IMR-90 (cell line): ENCODE measurements around the gene COL11A2. TPM values are rescaled to one million over a fixed set of nuclear protein-coding genes. Genes with fewer than 3 reads are reported as not detected.

ENCODE experiments used
- ATAC-seq: fragments of 200-7000 bp; cut with Tn5 transposase; 2 replicates; pipeline ENCODE4 v1.9.1; 2020; ENCODE audit warnings: low read depth, mild to moderate bottlenecking, moderate library complexity
- BruUV-seq: library from RNA; stranded (reverse); fragments of 400-500 nt; replicated peaks from 2 replicates; lab custom pipeline; 2021; lab: Mats Ljungman, UMichigan
- CTCF ChIA-PET: fragments of 300-600 bp; formaldehyde crosslinking; extraction: SDS; loops from one replicate; lab custom pipeline; 2021; ENCODE audit warnings: antibody characterized with exemption; lab: Yijun Ruan, JAX
- POLR2A ChIA-PET: fragments of 300-600 bp; sonication (Branson Sonifier 250); formaldehyde crosslinking; loops from one replicate; lab custom pipeline; 2022; ENCODE audit warnings: antibody characterized with exemption; ENCODE audit not compliant: unreplicated experiment; lab: Charles Lee
- DNase-seq: peaks from one replicate; pipeline ENCODE4 v3.0.0; 2013
- H2AFZ ChIP-seq: replicated peaks from 2 replicates; pipeline ENCODE3; 2013; ENCODE audit warnings: low read length, mild to moderate bottlenecking; ENCODE audit not compliant: poor library complexity
- H2AK5ac ChIP-seq: 2 replicates; pipeline ENCODE4 v1.6.1; 2013; ENCODE audit warnings: low read depth, low read length, inconsistent platforms
- H2AK9ac ChIP-seq: replicated peaks from 2 replicates; pipeline ENCODE3; 2013; ENCODE audit warnings: mild to moderate bottlenecking, low read depth, low read length, moderate library complexity; ENCODE audit not compliant: poor library complexity
- H2BK120ac ChIP-seq: 2 replicates; pipeline ENCODE4 v1.6.1; 2013; ENCODE audit warnings: low read depth, low read length, inconsistent platforms
- H2BK15ac ChIP-seq: 3 replicates; pipeline ENCODE4 v1.6.1; 2013; ENCODE audit warnings: low read depth, low read length, inconsistent platforms
- H2BK20ac ChIP-seq: 2 replicates; pipeline ENCODE4 v1.6.1; 2013; ENCODE audit warnings: low read depth, mild to moderate bottlenecking, inconsistent platforms, low read length, moderate library complexity
- H2BK5ac ChIP-seq: 2 replicates; pipeline ENCODE4 v1.6.1; 2013; ENCODE audit warnings: mild to moderate bottlenecking, low read depth, low read length, inconsistent platforms; ENCODE audit not compliant: poor library complexity, severe bottlenecking
- H3K14ac ChIP-seq: replicated peaks from 2 replicates; pipeline ENCODE4 v1.6.1; 2013; ENCODE audit warnings: low read depth, low read length, inconsistent platforms
- H3K18ac ChIP-seq: 2 replicates; pipeline ENCODE4 v1.6.1; 2013; ENCODE audit warnings: low read depth, low read length, control low read depth
- H3K23ac ChIP-seq: 2 replicates; pipeline ENCODE4 v1.6.1; 2013; ENCODE audit warnings: low read depth, low read length, inconsistent platforms
- H3K27ac ChIP-seq: 2 replicates; pipeline ENCODE4 v1.5.1; 2013; ENCODE audit warnings: mild to moderate bottlenecking, control low read depth, low read length; ENCODE audit not compliant: insufficient read depth
- H3K27me3 ChIP-seq: 2 replicates; pipeline ENCODE4 v1.6.1; 2013; ENCODE audit warnings: low read length; ENCODE audit not compliant: control insufficient read depth, insufficient read depth
- H3K36me3 ChIP-seq: 2 replicates; pipeline ENCODE4 v1.6.1; 2013; ENCODE audit warnings: low read length, mixed read lengths; ENCODE audit not compliant: control insufficient read depth, insufficient read depth
- H3K4ac ChIP-seq: 2 replicates; pipeline ENCODE4 v1.6.1; 2013; ENCODE audit warnings: low read depth, low read length, inconsistent platforms
- H3K4me1 ChIP-seq: 2 replicates; pipeline ENCODE4 v1.6.1; 2013; ENCODE audit warnings: low read length, mixed read lengths; ENCODE audit not compliant: control insufficient read depth, insufficient read depth
- H3K4me2 ChIP-seq: 2 replicates; pipeline ENCODE4 v1.6.1; 2013; ENCODE audit warnings: low read depth, mild to moderate bottlenecking, control low read depth, low read length, moderate library complexity
- H3K4me3 ChIP-seq: 2 replicates; pipeline ENCODE4 v1.5.1; 2013; ENCODE audit warnings: low read depth, mild to moderate bottlenecking, control low read depth, low read length, moderate library complexity; ENCODE audit not compliant: insufficient read depth
- H3K56ac ChIP-seq: 2 replicates; pipeline ENCODE4 v1.6.1; 2013; ENCODE audit warnings: low read length, inconsistent platforms; ENCODE audit not compliant: insufficient read depth; ENCODE audit errors: extremely low read depth
- H3K79me1 ChIP-seq, 2 experiments: 2 replicates each; pipeline ENCODE4 v1.6.1; 2013; ENCODE audit warnings: low read length in 2 of 2, inconsistent platforms in 1 of 2, low read depth in 1 of 2
- H3K9ac ChIP-seq: 2 replicates; pipeline ENCODE4 v1.6.1; 2013; ENCODE audit warnings: low read depth, low read length, control low read depth
- H3K9me1 ChIP-seq: 2 replicates; pipeline ENCODE4 v1.6.1; 2013; ENCODE audit warnings: low read length, inconsistent platforms; ENCODE audit not compliant: insufficient read depth
- H3K9me3 ChIP-seq: 2 replicates; pipeline ENCODE4 v1.6.1; 2013; ENCODE audit warnings: low read length; ENCODE audit not compliant: control insufficient read depth, insufficient read depth
- H4K20me1 ChIP-seq: 2 replicates; pipeline ENCODE4 v1.6.1; 2013; ENCODE audit warnings: low read length, inconsistent platforms; ENCODE audit not compliant: insufficient read depth
- H4K5ac ChIP-seq: 2 replicates; pipeline ENCODE4 v1.6.1; 2013; ENCODE audit warnings: mild to moderate bottlenecking, low read depth, low read length, control low read depth
- H4K8ac ChIP-seq, 2 experiments: 2 replicates each; pipeline ENCODE4 v1.6.1; 2013; ENCODE audit warnings: low read depth in 2 of 2, low read length in 2 of 2, control low read depth in 1 of 2, inconsistent platforms in 1 of 2
- H4K91ac ChIP-seq: 2 replicates; pipeline ENCODE4 v1.6.1; 2013; ENCODE audit warnings: low read depth, low read length, inconsistent platforms; ENCODE audit not compliant: insufficient read depth
- BHLHE40 ChIP-seq: fragments of 150-350 bp; IDR thresholded peaks from 2 replicates; pipeline ENCODE4 v1.6.1; 2016; ENCODE audit warnings: mild to moderate bottlenecking, low read depth, low read length
- CEBPB ChIP-seq: IDR thresholded peaks from 2 replicates; pipeline ENCODE4 v1.6.1; 2012; ENCODE audit warnings: low read depth, low read length, improper control_type of control experiment
- CHD1 ChIP-seq: IDR thresholded peaks from 2 replicates; pipeline ENCODE4 v1.6.1; 2012; ENCODE audit warnings: low read depth, low read length, improper control_type of control experiment
- CTCF ChIP-seq: conservative IDR thresholded peaks from 2 replicates; pipeline ENCODE4 v1.5.1; 2012; ENCODE audit warnings: mild to moderate bottlenecking, low read depth, low read length, improper control_type of control experiment
- ELK1 ChIP-seq: fragments of 150-350 bp; IDR thresholded peaks from 2 replicates; pipeline ENCODE4 v1.6.1; 2016; ENCODE audit warnings: low read depth, mild to moderate bottlenecking, low read length, moderate library complexity, borderline replicate concordance
- FOS ChIP-seq: fragments of 150-350 bp; IDR thresholded peaks from 2 replicates; pipeline ENCODE4 v1.6.1; 2016; ENCODE audit warnings: low read depth, low read length
- MAFK ChIP-seq: IDR thresholded peaks from 2 replicates; pipeline ENCODE4 v1.6.1; 2012; ENCODE audit warnings: low read depth, low read length, improper control_type of control experiment
- MAZ ChIP-seq: IDR thresholded peaks from 2 replicates; pipeline ENCODE4 v1.6.1; 2012; ENCODE audit warnings: low read depth, mild to moderate bottlenecking, low read length, improper control_type of control experiment, moderate library complexity, borderline replicate concordance
- MXI1 ChIP-seq: IDR thresholded peaks from 2 replicates; pipeline ENCODE4 v1.6.1; 2012; ENCODE audit warnings: low read depth, mild to moderate bottlenecking, low read length, moderate library complexity, borderline replicate concordance
- NFE2L2 ChIP-seq: fragments of 150-350 bp; IDR thresholded peaks from 2 replicates; pipeline ENCODE4 v1.6.1; 2016; ENCODE audit warnings: low read depth, mild to moderate bottlenecking, low read length
- POLR2A ChIP-seq: IDR thresholded peaks from 2 replicates; pipeline ENCODE4 v1.6.1; 2012; ENCODE audit warnings: mild to moderate bottlenecking, low read depth, low read length
- RAD21 ChIP-seq: IDR thresholded peaks from 2 replicates; pipeline ENCODE4 v1.6.1; 2012; ENCODE audit warnings: low read length, improper control_type of control experiment
- RCOR1 ChIP-seq: IDR thresholded peaks from 2 replicates; pipeline ENCODE4 v1.6.1; 2012; ENCODE audit warnings: mild to moderate bottlenecking, low read length, improper control_type of control experiment; ENCODE audit not compliant: insufficient replicate concordance
- RFX5 ChIP-seq: IDR thresholded peaks from 2 replicates; pipeline ENCODE4 v1.8.0; 2012; ENCODE audit warnings: low read depth, mild to moderate bottlenecking, low read length, moderate library complexity
- SMC3 ChIP-seq: fragments of 150-350 bp; IDR thresholded peaks from 2 replicates; pipeline ENCODE4 v1.6.1; 2016; ENCODE audit warnings: low read depth, mild to moderate bottlenecking, antibody characterized with exemption, low read length, moderate library complexity
- WGBS, 2 experiments: methylation state at CpG; one replicate each; pipeline versions ENCODE4 v1.1.5 to v1.1.7; 2013; ENCODE audit warnings: missing lambda C conversion rate in 2 of 2; ENCODE audit not compliant: insufficient read length in 1 of 2; ENCODE audit errors: extremely low coverage in 2 of 2; 5-methylcytosine and 5-hydroxymethylcytosine counted together
- dilution Hi-C: fragments of 300-500 bp; cut with HindIII; formaldehyde crosslinking; loops from one replicate; pipeline ENCODE4 v1.14.3; 2018; ENCODE audit warnings: low sequenced_read_pairs; ENCODE audit not compliant: unreplicated experiment
- in situ Hi-C: fragments of 300-500 bp; cut with MboI; formaldehyde crosslinking; loops from 3 replicates; pipeline ENCODE4 v1.14.3; 2019; ENCODE audit warnings: low sequenced_read_pairs, inconsistent platforms, mixed read lengths
- intact Hi-C: fragments of 100-400 bp; cut with micrococcal nuclease; formaldehyde crosslinking; loops from 2 replicates; pipeline ENCODE4 v1.10.0; 2022
- polyA plus RNA-seq, 3 experiments: library from polyadenylated mRNA; depleted of rRNA; stranded (reverse); fragments of >200 nt; gene quantifications; 2 replicates each; pipeline ENCODE4 v1.2.3, GENCODE V29; 2012; ENCODE audit warnings: low replicate concordance in 1 of 3
- total RNA-seq: library from RNA; depleted of rRNA; stranded (reverse); fragments of >200 nt; gene quantifications from 2 replicates; pipeline ENCODE4 v1.2.3, GENCODE V29; 2012
- TF ChIP-seq, protein P1 (sequence below): fragments of 150-350 bp; IDR thresholded peaks from 2 replicates; pipeline ENCODE4 v1.6.1; 2017; ENCODE audit warnings: mild to moderate bottlenecking, antibody characterized with exemption, low read length, low read depth

COL11A2 gene
- total and polyA plus RNA-seq, 2 of the 4 experiments (the other 2 are of a cell fraction) = under 0.01 to 0.38 TPM

GRCh38 chr6:33198159-33198852 lies 6.0 kb upstream of the COL11A2 start:
- H3K4me2 ChIP-seq = no peak overlapping the region
- in situ Hi-C loops (no loop called here), dilution Hi-C loops (no loop called here), intact Hi-C loops (no loop called here)
- H2AK5ac ChIP-seq = no peak overlapping the region
- no TSS peak for BruUV-seq
- H3K4me3 ChIP-seq = no peak overlapping the region
- H3K27ac ChIP-seq = no peak overlapping the region
- CTCF ChIA-PET = no interaction called here
- H4K5ac ChIP-seq = no peak overlapping the region
- TF ChIP-seq MXI1 (no peak), MAZ (no peak), BHLHE40 (no peak), MAFK (no peak), RCOR1 (no peak), ELK1 (no peak), SMC3 (no peak), CEBPB (no peak), RFX5 (no peak), FOS (no peak), POLR2A (no peak), CHD1 (no peak), RAD21 (no peak), CTCF (no peak), NFE2L2 (no peak)
- TF ChIP-seq, protein P1, sequence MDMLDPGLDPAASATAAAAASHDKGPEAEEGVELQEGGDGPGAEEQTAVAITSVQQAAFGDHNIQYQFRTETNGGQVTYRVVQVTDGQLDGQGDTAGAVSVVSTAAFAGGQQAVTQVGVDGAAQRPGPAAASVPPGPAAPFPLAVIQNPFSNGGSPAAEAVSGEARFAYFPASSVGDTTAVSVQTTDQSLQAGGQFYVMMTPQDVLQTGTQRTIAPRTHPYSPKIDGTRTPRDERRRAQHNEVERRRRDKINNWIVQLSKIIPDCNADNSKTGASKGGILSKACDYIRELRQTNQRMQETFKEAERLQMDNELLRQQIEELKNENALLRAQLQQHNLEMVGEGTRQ = no peak
- POLR2A ChIA-PET = interaction anchor here (0.6 kb wide), 2 partner anchors 14 to 59 kb away, joined by 3 to 5 read pairs; no protein-coding TSS in a partner anchor
- H3K27me3 ChIP-seq = no peaks in the 10 kb centered on the region
- H3K23ac ChIP-seq = no peak overlapping the region; the same call in 1 of the 2 replicates
- DNase-seq = no peak
- H2AFZ ChIP-seq = no peak overlapping the region
- H3K9ac ChIP-seq = no peak overlapping the region
- no peak overlapping the region for H3K4ac ChIP-seq
- H2BK20ac ChIP-seq = no peak overlapping the region
- H2BK15ac ChIP-seq = no peak overlapping the region
- H3K18ac ChIP-seq = no peak overlapping the region
- H3K9me1 ChIP-seq = peaks cover 22% of the 10 kb centered on the region
- H4K20me1 ChIP-seq = peaks cover 54% of the 10 kb centered on the region; the same call in 1 of the 2 replicates
- H2BK5ac ChIP-seq = no peak overlapping the region
- no peak for ATAC-seq
- no peak overlapping the region for H4K91ac ChIP-seq
- peaks cover 18 to 77% of the 10 kb centered on the region in 2 experiments; a peak in 3 of 4 replicates for H3K79me1 ChIP-seq
- no CpG with 5 or more reads among the region's 6 CpGs for WGBS, 2 experiments
- peaks cover 48% of the 10 kb centered on the region for H3K36me3 ChIP-seq
- H2AK9ac ChIP-seq = peak overlapping the region; percentile 47
- H3K56ac ChIP-seq = no peak overlapping the region
- H3K14ac ChIP-seq = no peak overlapping the region
- H2BK120ac ChIP-seq = no peak overlapping the region
- H4K8ac ChIP-seq = no peak overlapping the region
- H3K4me1 ChIP-seq = peaks cover 10% of the 10 kb centered on the region
- no peaks in the 10 kb centered on the region for H3K9me3 ChIP-seq
